Measurements from ENCODE around the gene NRBF2.
"Not testable (repeated sequence)": the region's sequence is repeated elsewhere in the genome, so short reads cannot be mapped to it uniquely, and the experiment has no call there.

The NRBF2 gene

GRCh38 chr10:63115732-63116383 lies 17.3 kb upstream of the NRBF2 start:
- H3K4me3 ChIP-seq (ENCODE audit: low read length), result no peak overlapping the region
- no peak for DNase-seq (ENCODE audit: low read depth, low spot score)

GRCh38 chr10:63116452-63117072 lies 16.6 kb upstream of the NRBF2 start:
- H3K4me3 ChIP-seq (ENCODE audit: low read length), result no peak overlapping the region
- DNase-seq (ENCODE audit: low read depth, low spot score), result no peak

- DNase-seq (ENCODE audit: low read depth, low spot score), result no peak
- H3K4me3 ChIP-seq (ENCODE audit: low read length), result no peak overlapping the region
Measured at GRCh38 chr10:63119041-63119440, 14.1 kb upstream of the NRBF2 start.

- no peak overlapping the region for H3K4me3 ChIP-seq (ENCODE audit: low read length)
- no peak for DNase-seq (ENCODE audit: low read depth, low spot score)
Measured at GRCh38 chr10:63120554-63120953, 12.6 kb upstream of the NRBF2 start.

DNA sequence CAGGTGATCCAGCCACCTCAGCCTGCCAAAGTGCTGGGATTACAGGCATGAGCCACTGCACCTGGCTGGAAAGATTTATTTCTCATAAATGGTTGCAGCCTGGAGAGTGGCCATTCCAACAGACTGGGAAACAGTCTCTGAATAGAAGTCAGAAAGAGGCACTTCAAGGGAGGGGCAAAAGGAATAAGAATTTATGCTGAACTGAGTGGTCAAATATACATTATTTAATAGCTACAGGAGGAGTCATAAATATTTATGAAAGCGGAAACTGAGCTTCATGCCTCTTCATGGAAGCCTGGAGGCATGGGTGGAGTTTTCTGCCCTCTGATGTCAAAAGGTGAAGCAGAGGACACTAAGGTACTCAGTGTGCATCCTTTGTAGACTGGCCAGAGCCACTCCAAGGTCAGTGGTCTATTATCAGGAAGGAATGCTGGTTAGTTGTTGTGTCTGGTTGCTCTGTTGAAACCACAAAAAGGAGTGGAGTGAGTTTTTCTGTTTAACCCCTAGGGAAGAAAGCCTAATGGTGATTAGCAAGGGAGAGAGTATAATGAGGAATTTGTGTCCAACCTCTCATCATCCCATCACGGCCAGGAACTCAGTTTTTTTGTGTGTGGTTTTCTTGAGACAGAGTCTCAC lies 9.3 kb upstream of the NRBF2 start:
- no peak overlapping the region for H3K4me3 ChIP-seq (ENCODE audit: low read length)
- DNase-seq (ENCODE audit: low read depth, low spot score), result no peak

- DNase-seq (ENCODE audit: low read depth, low spot score), result no peak
- H3K4me3 ChIP-seq (ENCODE audit: low read length), result no peak overlapping the region
Measured at GRCh38 chr10:63125459-63125858, 7.7 kb upstream of the NRBF2 start.

DNA sequence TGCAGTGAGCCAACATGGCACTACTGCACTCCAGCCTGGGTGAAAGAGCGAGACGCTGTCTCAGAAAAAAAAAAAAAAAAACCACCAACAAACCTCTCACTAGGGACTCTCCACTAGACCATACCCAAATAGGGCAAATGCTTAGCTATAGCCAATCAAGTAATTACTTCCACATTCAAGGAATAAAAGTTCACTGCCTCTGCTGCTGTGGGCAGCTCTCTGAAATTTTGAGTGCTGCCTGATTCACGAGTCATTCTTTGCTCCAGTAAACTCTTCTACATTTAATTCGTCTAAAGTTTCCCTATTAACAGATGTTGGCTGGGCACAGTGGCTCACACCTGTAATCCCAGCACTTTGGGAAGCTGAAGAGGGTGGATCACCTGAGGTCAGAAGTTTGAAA lies 4.7 kb upstream of the NRBF2 start:
- no peak for DNase-seq (ENCODE audit: low read depth, low spot score)
- H3K4me3 ChIP-seq (ENCODE audit: low read length), result no peak overlapping the region

DNA sequence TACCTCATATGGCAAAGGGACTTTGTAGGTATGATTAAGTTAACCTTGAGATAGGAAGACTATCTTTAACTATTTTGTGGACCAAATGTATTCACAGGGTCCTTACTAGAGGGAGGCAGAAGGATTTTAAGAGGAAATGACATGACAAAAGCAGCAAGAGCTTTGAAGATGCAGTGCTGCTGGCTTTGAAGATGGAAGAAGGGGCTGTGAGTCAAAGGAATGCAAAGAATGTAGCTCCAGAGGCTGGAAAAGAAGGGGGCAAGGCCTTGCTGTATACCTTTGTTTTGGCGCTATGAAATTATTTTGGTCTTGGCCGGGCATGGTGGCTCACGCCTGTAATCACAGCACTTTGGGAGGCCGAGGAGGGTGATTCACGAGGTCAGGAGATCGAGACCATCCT lies 3.2 kb upstream of the NRBF2 start:
- H3K4me3 ChIP-seq (ENCODE audit: low read length), result no peak overlapping the region
- no peak for DNase-seq (ENCODE audit: low read depth, low spot score)

- H3K4me3 ChIP-seq (ENCODE audit: low read length), result peak overlapping the region; percentile 27
- no peak for DNase-seq (ENCODE audit: low read depth, low spot score)
Measured at GRCh38 chr10:63132651-63133055, 475 bp upstream of the NRBF2 start.

DNA sequence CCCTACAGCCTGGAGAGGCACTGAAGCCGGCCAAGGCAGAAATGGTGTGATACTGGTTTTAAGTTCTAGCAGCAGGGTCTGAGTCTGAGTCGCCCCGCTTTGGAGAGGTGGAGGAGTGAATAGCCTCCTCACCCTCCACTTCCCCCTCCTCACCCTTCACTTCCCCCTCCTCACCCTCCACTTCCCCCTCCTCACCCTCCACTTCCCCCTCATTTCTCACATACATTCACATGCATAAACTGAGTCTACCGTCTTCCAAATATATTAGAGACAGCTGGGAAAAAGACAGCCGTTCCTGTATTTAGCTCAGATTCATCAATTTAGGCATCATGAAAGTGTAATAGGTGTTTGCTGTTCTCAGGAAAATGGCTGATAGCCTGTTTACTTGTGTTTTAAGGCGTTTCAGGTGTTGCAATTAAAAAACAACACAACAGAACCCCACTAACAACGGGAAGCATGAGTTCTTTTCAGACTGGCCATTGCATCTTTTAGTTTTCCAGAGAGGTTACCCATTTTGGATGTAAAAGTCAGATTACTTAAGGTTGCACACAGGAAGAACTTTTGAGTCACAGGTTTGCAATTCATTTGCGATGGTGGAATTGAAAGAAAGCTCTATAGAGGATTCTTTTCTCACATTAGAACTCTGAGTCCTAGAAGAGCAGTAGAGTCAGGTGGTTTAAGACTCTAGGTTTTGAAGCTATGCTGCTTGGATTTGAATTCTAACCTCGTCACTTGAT lies 861 bp downstream of the NRBF2 start:
- peak overlapping the region; percentile 84 for H3K4me3 ChIP-seq (ENCODE audit: low read length)
- DNase-seq (ENCODE audit: low read depth, low spot score), result no peak

- no peak for DNase-seq (ENCODE audit: low read depth, low spot score)
Measured at GRCh38 chr10:63137306-63137705, 4.2 kb downstream of the NRBF2 start.

GRCh38 chr10:63140077-63140476 lies 6.9 kb downstream of the NRBF2 start:
- H3K4me3 ChIP-seq (ENCODE audit: low read length), result no peak overlapping the region
- DNase-seq (ENCODE audit: low read depth, low spot score), result no peak

More at GRCh38 chr10:63137306-63137705, 4.2 kb downstream of the NRBF2 start:
- no peak overlapping the region for H3K4me3 ChIP-seq (ENCODE audit: low read length)

DNA sequence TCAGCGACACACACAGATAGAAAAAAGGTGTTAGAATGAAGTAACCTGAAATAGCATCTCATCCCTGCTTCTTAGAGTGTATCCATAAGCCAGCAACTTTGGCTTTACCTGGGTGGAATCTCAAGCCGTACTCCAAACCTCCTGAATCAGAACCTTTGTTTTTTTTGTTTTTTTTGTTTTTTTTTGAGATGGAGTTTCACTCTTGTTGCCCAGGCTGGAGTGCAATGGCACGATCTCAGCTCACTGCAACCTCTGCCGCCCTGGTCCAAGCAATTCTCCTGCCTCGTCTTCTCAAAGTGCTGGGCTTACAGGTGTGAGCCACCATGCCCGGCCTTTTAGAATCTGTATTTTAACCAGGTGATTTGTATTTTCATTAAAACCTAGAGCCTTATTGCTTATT lies 9.0 kb downstream of the NRBF2 start:
- no peak for DNase-seq (ENCODE audit: low read depth, low spot score)
- H3K4me3 ChIP-seq (ENCODE audit: low read length), result no peak overlapping the region

DNA sequence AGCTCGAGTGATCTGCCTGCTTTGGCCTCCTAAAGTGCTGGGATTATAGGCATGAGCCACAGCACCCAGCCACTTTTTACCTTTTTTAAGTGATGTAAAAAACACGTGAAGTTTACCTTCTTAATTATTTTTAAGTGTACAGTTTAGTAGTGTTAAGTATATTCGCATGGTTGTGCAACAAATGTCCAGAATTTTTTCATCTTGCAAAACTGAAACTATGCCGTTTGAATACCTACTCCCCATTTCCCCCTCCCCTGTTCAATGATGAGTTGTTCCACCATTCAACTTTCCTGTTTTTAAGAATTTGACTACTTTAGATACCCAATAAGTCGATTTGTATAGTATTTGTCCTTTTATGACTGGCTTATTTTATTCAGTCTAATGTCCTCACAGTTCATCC lies 10.9 kb downstream of the NRBF2 start:
- no peak overlapping the region for H3K4me3 ChIP-seq (ENCODE audit: low read length)
- no peak for DNase-seq (ENCODE audit: low read depth, low spot score)

- no peak for DNase-seq (ENCODE audit: low read depth, low spot score)
- H3K4me3 ChIP-seq (ENCODE audit: low read length), result no peak overlapping the region
Measured at GRCh38 chr10:63145782-63146181, 12.7 kb downstream of the NRBF2 start.

GRCh38 chr10:63146503-63146902 lies 13.4 kb downstream of the NRBF2 start:
- no peak for DNase-seq (ENCODE audit: low read depth, low spot score)
- no peak overlapping the region for H3K4me3 ChIP-seq (ENCODE audit: low read length)

GRCh38 chr10:63150745-63151144 lies 17.6 kb downstream of the NRBF2 start:
- no peak for DNase-seq (ENCODE audit: low read depth, low spot score)
- H3K4me3 ChIP-seq (ENCODE audit: low read length), result no peak overlapping the region

- H3K4me3 ChIP-seq (ENCODE audit: low read length), result not testable (repeated sequence)
Measured at GRCh38 chr10:63153868-63154545, 20.9 kb downstream of the NRBF2 start.

DNA sequence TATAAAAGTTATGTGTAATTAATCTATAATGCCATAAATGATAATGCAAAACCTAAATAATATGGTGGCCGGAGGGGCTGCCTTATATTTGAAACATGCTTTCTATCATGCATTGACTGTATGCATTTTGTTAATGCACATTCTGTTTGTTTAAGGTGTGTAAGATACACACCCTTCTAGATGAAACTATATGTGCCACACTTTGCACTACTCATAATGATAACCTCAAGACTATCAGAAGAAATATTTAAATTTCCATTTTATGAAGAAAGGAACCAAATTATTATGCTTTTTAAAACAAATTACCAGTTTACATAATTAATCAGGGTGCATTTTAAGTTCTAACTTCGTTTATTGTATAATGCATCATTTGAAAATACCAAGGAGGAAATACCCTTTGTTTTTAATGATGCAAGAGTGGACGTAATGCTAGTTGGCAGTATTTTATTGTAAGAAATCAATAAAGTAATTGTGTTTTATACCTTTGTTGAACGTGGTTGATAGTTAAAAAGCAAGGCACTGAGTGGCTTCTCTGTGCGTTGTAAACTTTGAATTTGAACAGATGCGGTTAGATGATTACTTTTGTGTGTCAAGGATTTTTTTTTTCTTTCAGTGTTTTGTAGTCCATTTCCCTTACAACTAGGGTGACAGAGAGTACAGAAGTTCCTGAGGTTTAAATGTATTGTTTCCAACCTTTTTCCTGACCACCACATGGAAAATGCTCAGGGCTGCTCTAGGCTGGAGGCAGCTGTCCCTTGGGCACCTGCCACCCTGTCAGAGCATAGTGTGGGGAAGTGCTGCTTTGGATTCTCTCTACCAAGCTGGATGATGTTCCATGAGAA lies 21.6 kb downstream of the NRBF2 start:
- H3K4me3 ChIP-seq (ENCODE audit: low read length), result no peak overlapping the region
- no peak for DNase-seq (ENCODE audit: low read depth, low spot score)

More at GRCh38 chr10:63153868-63154545, 20.9 kb downstream of the NRBF2 start:
- DNase-seq (ENCODE audit: low read depth, low spot score), result not testable (repeated sequence)

Measured in Jurkat, Clone E6-1 (cell line).